Activated naive CD4-positive, alpha-beta T cell treated with anti-CD3 and anti-CD28 coated beads, Interleukin-2, amount 50 U/mL, for 24 hours (primary cell): ENCODE measurements around the gene RASGRP4.

ENCODE experiments used
- H3K27ac Mint-ChIP-seq: one replicate; pipeline ENCODE4 v1.8.0; 2021; ENCODE audit warnings: mild to moderate bottlenecking, mixed read lengths
- H3K27me3 Mint-ChIP-seq: one replicate; pipeline ENCODE4 v1.8.0; 2021; ENCODE audit warnings: mixed read lengths
- H3K36me3 Mint-ChIP-seq: one replicate; pipeline ENCODE4 v1.8.0; 2021; ENCODE audit warnings: mixed read lengths
- H3K4me1 Mint-ChIP-seq: one replicate; pipeline ENCODE4 v1.8.0; 2021; ENCODE audit warnings: mixed read lengths
- H3K4me3 Mint-ChIP-seq: one replicate; pipeline ENCODE4 v1.8.0; 2021; ENCODE audit warnings: mild to moderate bottlenecking, mixed read lengths
- H3K9me3 Mint-ChIP-seq: one replicate; pipeline ENCODE4 v1.8.0; 2021; ENCODE audit warnings: mixed read lengths

The RASGRP4 gene

DNA sequence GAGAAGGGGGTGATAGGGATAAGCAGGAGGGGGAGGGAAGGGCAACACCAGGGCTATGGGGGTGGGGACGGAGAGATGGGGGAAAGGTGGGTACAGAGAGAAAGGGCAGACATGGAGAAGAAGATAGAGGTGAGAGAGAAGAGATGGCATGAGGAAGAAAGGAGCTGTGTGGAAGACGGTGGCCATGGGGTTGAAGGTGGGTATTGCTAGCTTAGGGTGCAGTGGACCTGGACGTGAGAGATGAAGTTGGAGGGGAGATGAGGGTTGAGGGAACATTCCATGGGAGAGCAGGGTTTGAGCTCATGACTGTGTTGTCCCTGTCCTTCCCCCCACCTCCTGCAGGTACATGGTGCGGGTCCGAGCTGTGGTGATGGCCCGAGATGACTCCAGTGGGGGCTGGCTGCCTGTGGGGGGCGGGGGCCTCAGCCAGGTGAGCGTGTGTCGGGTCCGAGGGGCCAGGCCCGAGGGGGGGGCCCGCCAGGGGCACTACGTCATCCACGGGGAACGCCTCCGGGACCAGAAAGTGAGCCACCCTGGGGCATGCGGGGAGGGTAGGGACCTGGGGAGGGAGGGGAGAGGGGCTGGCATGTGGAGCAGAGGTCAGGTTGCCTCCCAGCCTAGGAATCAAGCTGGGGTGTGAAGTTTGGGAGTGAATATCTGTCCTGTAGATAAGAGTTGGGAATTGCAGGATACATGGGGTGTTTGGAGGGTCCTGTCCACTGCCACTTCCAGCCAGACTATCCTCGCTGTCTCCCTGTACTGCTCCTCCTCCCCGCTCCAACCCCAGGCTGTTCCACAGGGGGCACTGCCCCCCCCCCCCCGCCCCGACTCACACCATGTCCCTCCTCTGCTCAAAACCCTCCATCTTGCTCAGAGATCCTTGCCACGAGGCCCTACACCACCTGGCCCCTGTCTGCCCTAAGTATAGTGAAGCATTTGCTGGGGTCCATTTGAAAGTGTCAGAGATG, 35.8 kb downstream of the RASGRP4 start:
- peaks cover 5% of the 10 kb centered on the region for H3K27me3 Mint-ChIP-seq
- peaks cover 3% of the 10 kb centered on the region for H3K36me3 Mint-ChIP-seq
- H3K4me3 Mint-ChIP-seq = no peak overlapping the region
- no peak overlapping the region for H3K27ac Mint-ChIP-seq
- no peaks in the 10 kb centered on the region for H3K9me3 Mint-ChIP-seq
- H3K4me1 Mint-ChIP-seq = peaks cover 39% of the 10 kb centered on the region

DNA sequence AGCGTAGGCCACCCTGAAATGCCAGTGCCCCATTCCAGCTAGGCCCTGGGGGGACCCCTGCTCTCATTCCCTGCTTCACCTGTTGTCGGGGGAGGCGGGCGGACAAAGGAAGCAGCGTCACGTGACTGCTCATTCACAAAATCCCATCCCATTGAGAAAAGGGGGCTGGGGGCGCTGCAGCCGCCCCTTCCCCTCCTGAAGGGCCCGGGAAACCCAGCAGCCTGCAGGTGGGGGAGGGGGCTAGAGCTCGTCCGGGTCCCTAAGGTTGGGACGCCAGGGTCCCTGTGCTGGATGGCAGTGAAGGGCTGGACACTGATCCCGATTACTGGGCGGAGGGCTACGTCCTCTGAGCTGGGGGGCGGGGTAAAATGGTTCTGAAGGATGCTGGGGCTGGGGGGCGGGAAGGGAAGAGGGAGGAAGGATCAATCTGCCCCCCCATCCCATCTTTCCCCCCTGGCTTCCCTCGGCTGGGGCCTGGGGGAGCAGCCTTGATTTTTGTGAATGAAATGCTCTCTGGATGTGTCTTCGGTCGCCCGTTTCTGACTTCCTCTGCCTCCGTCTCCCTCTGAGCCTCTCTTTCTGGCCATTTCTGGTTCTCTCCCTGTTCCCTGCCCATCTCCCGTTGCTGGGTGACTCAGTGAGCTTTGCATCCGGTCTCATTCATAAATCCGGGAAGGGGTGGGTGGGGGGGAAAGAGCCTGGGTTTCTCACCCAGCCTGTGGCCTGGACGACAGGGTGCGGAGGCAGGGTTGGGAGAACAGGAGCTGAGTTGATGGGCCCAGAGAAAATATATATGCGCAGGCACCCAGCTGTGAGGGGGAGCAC, 36.7 kb downstream of the RASGRP4 start:
- peak overlapping the region; percentile 53 for H3K4me3 Mint-ChIP-seq
- H3K27me3 Mint-ChIP-seq = peaks cover 5% of the 10 kb centered on the region
- H3K36me3 Mint-ChIP-seq = peaks cover 7% of the 10 kb centered on the region
- H3K4me1 Mint-ChIP-seq = peaks cover 39% of the 10 kb centered on the region
- no peak overlapping the region for H3K27ac Mint-ChIP-seq
- no peaks in the 10 kb centered on the region for H3K9me3 Mint-ChIP-seq

DNA sequence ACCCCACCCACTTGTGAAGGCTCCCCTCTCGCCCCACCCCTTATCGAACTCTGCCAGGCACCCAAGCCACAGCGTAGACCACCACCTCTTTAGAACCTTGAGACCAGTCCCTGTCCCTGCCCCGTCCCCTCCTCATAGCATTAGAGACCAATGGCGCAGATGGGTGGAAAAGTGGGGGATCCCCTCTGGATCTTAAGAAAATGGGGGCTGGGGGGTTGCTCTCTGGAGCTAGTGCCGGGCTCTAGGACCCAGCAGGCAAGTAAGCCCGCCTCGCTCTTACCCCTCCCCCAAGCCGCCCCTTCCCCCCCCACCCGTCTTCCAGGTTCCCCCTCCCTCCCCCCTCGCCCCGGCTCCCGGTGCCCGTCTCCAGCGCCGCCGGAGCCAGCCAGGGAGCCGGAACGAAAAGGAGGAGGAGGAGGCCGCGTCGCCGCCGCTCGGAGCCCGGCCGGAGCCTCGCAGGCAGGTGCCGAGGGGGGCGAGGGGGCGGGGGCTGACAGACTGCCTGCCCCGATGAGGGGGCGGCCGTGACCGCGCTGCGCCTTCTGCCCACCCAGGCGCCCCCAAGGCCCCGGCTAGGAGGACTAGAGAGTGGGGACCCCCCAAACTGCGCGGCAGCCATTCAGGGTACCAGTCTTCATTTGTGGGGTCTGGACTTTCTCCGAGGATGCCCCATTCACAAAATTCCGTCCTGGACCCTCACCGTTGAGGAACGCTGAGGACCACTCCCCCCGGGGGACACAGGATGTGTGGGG, 37.5 kb downstream of the RASGRP4 start, which contains the start of gene SPRED3:
SPRED3 (plus strand) TSS at position 349 of the 752 bp plus-strand sequence. CDS start 1,606 bp downstream, outside the sequence.
- Mint-ChIP-seq H3K9me3 (no peaks in the 10 kb centered on the region), H3K36me3 (peaks cover 8% of the 10 kb centered on the region), H3K27ac (peak within 1 kb of the TSS; percentile 33), H3K27me3 (peaks cover 5% of the 10 kb centered on the region), H3K4me1 (peaks cover 31% of the 10 kb centered on the region), H3K4me3 (peak within 1 kb of the TSS; percentile 88)

DNA sequence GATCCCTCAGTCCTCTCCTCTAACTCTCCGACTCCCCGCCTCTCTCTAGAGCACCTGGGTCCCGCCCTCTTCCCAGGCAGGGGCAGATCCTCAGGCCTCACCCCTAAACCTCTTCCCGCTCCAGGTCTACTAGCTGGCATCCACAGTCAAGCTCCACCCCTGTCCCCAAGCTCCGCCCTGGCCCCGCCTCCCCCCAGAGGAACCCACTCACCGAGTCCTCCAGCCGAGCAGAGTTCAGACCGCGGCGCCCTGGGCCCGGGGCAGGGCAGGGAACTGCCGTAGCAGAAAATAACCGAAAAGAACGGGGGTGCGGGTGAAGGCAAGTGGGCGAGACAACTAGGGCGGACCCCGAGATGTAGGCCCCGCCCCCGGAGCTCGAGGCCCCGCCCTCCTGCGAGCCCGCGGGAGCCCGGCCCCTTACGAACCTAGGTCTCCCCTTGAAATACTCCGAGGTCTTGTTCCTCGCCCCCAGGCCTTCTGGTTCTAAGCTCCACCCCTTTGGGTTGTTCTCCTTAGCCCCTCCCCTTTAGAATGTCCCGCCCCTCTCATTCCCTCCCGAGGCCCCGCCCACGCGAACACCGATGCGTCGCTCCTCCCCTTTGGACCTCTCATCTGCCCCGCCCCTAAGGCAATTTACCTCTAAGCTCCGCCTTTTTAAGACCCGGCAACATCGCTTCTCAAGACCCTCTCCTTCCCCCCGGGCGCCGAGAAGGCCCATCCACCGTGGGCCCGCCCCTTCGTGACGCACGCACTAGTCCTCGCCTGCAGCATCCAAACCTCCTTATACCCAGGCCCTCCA, 38.3 kb downstream of the RASGRP4 start, which contains the start of gene GGN:
GGN (minus strand) TSS at position 485 of the 799 bp plus-strand sequence. CDS start 773 bp downstream, outside the sequence.
- peaks cover 5% of the 10 kb centered on the region for H3K27me3 Mint-ChIP-seq
- H3K4me3 Mint-ChIP-seq = peak within 1 kb of the TSS; percentile 88
- peaks cover 28% of the 10 kb centered on the region for H3K4me1 Mint-ChIP-seq
- peaks cover 10% of the 10 kb centered on the region for H3K36me3 Mint-ChIP-seq
- peak within 1 kb of the TSS; percentile 38 for H3K27ac Mint-ChIP-seq
- H3K9me3 Mint-ChIP-seq = no peaks in the 10 kb centered on the region

DNA sequence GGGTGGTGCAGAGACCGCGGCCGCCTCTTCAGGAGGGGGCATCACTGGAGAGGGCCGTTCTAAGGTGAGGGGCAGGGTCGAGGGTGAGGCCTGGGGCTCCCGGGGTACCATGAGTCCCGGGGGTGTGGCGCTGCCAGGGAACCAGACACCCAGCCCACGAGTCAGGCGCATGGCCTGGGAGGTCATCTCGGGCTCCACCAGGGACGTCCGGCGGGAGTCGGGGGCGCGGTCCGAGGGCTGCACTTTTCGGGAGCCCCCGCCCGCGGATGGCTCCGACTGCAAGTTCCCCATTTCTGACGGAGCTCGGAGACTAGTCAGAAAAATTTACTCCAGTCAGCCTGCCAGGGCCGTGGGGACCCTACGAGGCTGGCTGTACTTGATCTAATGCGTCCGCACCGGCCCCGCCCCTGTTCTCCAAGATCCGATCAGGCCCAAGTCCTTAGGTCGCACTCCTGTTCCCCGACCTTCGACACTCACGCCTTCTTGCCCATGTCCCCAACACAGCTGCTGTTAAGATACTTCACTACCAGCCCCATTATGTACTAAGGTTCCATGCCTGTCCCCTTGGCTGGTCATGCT, 39.0 kb downstream of the RASGRP4 start:
- peaks cover 26% of the 10 kb centered on the region for H3K4me1 Mint-ChIP-seq
- H3K27me3 Mint-ChIP-seq = peaks cover 5% of the 10 kb centered on the region
- H3K27ac Mint-ChIP-seq = peak overlapping the region; percentile 38
- peaks cover 13% of the 10 kb centered on the region for H3K36me3 Mint-ChIP-seq
- no peaks in the 10 kb centered on the region for H3K9me3 Mint-ChIP-seq
- H3K4me3 Mint-ChIP-seq = peak overlapping the region; percentile 88

DNA sequence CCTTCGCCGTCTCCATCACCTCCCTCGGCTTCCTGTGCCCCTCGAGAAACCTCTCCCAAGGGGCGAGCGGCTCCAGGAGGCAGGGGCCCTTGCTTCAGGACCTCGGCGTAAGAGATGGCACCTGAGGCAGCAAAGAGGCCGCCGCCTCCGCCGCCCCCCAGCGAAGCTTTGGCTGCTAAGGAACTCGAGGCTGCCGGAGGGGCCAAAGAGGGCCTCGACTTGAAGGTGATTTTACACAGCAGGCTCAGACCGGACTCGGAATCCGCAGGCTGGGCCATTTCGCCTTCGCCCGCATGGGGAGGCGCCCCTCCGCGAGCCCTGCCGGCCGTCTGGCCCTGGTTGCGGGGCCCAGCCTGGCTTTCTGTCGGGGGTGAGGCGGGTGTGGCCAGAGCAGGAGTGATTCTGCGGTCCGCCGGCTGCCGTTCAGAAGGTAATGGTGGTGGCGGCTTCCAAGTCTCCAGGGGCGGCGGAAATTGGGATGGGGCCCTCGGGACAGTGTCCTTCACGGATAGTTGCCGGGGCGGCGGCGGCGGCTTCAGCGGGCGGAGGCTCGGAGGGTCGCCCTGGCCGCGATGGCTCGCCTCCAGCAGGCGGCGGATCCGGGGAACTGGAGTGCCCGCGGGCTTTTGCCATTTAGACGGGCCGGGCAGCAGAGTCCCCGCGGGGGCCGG, 39.6 kb downstream of the RASGRP4 start:
- no peak overlapping the region for H3K27ac Mint-ChIP-seq
- H3K4me3 Mint-ChIP-seq = peak overlapping the region; percentile 11
- H3K36me3 Mint-ChIP-seq = peaks cover 19% of the 10 kb centered on the region
- no peaks in the 10 kb centered on the region for H3K9me3 Mint-ChIP-seq
- H3K4me1 Mint-ChIP-seq = peaks cover 26% of the 10 kb centered on the region
- peaks cover 5% of the 10 kb centered on the region for H3K27me3 Mint-ChIP-seq

DNA sequence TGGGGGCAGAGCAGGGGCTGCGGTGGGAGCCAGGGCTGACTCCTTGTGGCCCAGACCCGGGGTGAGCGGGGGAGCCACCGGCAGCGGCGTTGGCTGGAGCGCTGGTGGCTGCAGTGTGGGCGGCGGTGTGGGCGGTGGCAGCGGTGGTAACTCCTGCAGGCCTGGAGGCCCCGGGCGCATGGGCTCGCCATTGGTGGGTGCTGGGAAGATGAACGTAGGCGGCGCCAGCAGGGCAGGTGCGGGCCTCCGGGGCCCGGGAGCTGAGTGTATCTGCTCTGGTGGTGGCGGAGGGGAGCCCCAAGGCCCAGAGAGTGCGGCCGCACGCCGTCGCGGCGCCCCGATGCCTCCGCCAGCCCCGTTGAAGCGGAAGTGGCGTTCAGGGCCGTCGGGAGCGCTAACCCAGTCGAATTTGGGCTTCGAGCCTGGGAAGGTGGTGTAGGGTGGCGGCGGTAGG, 40.2 kb downstream of the RASGRP4 start:
- Mint-ChIP-seq H3K9me3 (no peaks in the 10 kb centered on the region), H3K27me3 (peaks cover 5% of the 10 kb centered on the region), H3K36me3 (peaks cover 24% of the 10 kb centered on the region), H3K27ac (no peak overlapping the region), H3K4me3 (no peak overlapping the region), H3K4me1 (peaks cover 26% of the 10 kb centered on the region)

DNA sequence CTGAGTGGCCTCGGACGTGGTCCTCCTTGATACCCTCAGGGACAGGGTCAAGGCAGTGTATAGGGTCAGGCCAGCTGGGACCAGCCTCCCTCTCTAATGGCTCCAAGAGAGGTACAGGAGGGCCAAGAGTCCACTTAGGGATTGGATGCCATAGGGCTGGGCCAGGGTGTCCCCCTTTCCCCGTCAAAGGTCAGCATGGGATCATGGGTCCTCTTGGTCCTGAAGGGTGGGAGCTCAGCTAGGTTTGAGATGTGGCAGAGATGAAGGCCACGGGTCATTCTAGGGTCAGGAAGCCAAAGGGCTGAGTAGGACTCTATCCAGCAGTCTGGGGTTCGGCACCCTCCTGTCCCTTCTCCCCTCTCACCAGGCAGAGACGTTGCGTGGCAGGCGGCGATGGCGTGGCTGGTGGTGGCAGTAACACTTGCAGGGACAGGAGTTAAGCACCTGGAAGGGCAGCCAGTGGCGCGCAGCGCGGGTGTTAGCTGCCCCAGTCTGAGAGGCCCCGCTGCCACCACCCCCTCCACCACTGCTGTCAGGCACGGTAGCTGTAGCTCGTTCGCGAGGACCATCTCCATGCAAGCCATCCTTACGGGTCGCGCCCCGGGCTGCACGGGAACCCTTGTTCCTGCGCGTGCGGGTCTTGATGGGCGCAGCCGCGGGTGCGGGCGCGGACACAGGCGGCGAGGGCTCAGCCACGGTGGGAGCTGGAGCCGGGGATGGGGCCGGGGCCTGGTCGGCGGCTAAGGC, 40.8 kb downstream of the RASGRP4 start:
- Mint-ChIP-seq H3K9me3 (no peaks in the 10 kb centered on the region), H3K27ac (peak overlapping the region; percentile 55), H3K4me3 (peak overlapping the region; percentile 26), H3K4me1 (peaks cover 26% of the 10 kb centered on the region), H3K27me3 (peaks cover 5% of the 10 kb centered on the region), H3K36me3 (peaks cover 27% of the 10 kb centered on the region)

DNA sequence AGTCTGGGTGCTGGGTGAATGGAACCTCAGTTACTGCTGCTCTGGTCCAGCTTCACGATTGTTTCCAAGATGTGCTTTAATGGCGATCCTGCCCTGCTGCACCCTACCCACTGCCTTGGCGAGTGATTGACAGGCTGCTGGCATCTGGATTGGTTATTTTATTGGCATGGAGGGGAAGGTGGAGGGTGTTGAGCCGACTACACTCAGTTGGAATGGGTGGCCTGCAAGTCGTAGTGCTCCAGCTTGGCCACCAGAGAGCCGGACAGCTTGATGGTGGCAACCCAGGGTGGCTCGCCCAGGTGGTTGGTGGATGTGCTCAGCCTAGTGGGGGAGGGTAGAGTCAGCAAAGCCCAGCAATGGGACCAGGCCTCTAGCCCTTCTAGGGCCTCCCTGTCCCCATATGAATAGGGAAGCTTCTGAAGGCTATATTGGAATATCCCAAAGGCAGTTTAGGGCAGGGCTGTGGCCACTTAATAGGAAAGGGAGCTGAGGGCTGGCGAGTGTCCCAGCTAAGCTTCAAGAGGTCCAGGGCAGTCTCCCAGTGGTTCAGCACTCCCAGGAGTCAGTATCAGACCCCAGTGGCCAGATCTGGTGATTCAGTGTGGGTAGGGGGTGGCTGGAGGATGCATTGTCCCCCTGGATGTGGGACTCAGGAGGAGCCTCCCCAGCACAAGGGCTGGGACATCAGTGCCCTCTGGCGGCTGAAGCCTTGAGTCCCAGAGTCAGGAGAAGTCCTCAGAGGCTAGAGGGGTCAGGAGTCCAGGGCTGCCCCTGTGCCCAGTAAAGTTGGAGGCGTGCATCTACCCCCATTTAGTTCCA, 41.6 kb downstream of the RASGRP4 start:
- Mint-ChIP-seq H3K4me3 (no peak overlapping the region), H3K27ac (no peak overlapping the region)

DNA sequence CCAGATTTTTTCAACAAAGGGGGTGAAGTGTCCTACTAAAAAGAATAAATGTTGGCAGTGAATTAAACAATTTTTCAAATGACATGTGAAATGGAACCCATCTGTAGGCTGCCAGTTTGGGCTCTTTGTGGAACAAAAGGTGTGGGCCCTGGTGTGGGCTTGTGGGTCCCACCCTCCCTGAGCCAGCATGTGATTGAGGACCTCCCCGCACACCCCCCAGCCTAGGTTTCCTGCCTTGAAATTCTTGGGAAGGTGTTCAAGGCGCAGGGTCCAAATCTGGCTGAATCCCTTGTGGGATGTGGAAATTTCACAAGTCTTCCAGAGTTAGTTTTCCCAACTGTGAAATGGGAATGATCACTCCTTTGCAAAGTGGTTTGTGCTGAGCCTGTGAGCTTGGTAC, 42.3 kb downstream of the RASGRP4 start:
- Mint-ChIP-seq H3K4me1 (peaks cover 21% of the 10 kb centered on the region), H3K36me3 (peaks cover 32% of the 10 kb centered on the region), H3K27me3 (peaks cover 5% of the 10 kb centered on the region), H3K4me3 (no peak overlapping the region), H3K9me3 (no peaks in the 10 kb centered on the region), H3K27ac (no peak overlapping the region)

More for the DNA sequence above, 41.6 kb downstream of the RASGRP4 start:
- Mint-ChIP-seq H3K4me1 (peaks cover 21% of the 10 kb centered on the region), H3K9me3 (no peaks in the 10 kb centered on the region), H3K27me3 (peaks cover 5% of the 10 kb centered on the region), H3K36me3 (peaks cover 31% of the 10 kb centered on the region)

DNA sequence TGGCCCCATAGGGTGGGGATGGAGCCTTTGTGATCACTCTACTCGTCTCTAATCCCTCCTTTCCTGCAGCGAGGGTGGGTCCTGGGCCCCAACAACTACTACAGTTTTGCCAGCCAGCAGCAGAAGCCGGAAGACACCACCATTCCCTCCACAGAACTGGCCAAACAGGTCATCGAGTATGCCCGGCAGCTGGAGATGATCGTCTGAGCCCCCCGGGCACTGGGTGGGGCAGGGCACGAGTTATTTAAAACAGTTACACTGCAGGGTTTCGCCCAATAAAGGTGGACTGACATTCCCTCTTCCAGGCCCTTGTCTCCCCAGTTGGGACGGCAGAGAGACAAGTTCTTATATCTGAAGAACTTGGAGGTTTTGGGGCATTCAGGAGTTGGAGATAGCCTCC, 42.8 kb downstream of the RASGRP4 start:
- peaks cover 19% of the 10 kb centered on the region for H3K4me1 Mint-ChIP-seq
- H3K4me3 Mint-ChIP-seq = no peak overlapping the region
- H3K27me3 Mint-ChIP-seq = peaks cover 5% of the 10 kb centered on the region
- peaks cover 32% of the 10 kb centered on the region for H3K36me3 Mint-ChIP-seq
- no peaks in the 10 kb centered on the region for H3K9me3 Mint-ChIP-seq
- no peak overlapping the region for H3K27ac Mint-ChIP-seq

DNA sequence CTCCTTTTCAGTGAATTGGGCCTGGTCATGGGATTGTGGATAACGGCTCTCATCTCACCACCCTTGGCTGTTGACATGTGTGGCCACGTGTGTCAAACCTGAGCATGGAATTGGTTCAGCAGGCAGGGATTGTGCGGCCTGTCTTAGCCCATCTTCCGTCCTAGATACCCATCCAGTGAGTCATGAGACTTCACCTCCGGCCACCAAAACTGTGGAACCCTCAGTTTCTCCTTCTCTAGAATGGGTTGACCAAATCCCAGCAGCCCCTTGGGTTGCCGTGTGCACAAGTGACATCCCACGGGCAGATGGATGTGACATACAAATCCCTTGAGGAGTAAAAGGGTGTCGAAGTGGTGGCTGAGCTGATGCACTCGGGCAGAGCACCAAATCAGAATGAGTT, 44.9 kb downstream of the RASGRP4 start:
- Mint-ChIP-seq H3K9me3 (no peaks in the 10 kb centered on the region), H3K4me3 (no peak overlapping the region), H3K4me1 (peaks cover 17% of the 10 kb centered on the region), H3K27me3 (no peaks in the 10 kb centered on the region), H3K27ac (no peak overlapping the region), H3K36me3 (peaks cover 32% of the 10 kb centered on the region)
